Stimulated activated CD4-positive, alpha-beta T cell treated with anti-CD3 and anti-CD28 coated beads, Interleukin-12 subunit alpha, Interleukin-12 subunit beta, amount 100 ng/mL, for 4 hours (primary cell): Measurements from ENCODE around the gene SLC37A4.
"Not testable (repeated sequence)": the region's sequence is repeated elsewhere in the genome, so short reads cannot be mapped to it uniquely, and the experiment has no call there.

Experiments
- DNase-seq: peaks from one replicate; pipeline ENCODE4 v3.0.0-alpha.2; 2020

Gene SLC37A4

GRCh38 chr11:119030329-119031047 lies at the start of gene SLC37A4:
Gene SLC37A4 (minus strand): TSS chr11:119030877.
- peak; percentile 99 for DNase-seq

GRCh38 chr11:119078675-119079420 lies 48.2 kb upstream of the SLC37A4 start:
- no peak for DNase-seq

- DNase-seq = no peak
These were observed 47.2 kb upstream of the SLC37A4 start for GRCh38 chr11:119077839-119078238.

GRCh38 chr11:119067371-119068222 lies 36.9 kb upstream of the SLC37A4 start, which contains the start of gene VPS11:
Gene VPS11 (plus strand): TSS chr11:119067818. CDS start chr11:119067824, 6 bp downstream.
- DNase-seq = peak; percentile 97

- DNase-seq = no peak
These were observed 34.7 kb upstream of the SLC37A4 start for GRCh38 chr11:119065369-119065768.

GRCh38 chr11:119062779-119063178 lies 32.1 kb upstream of the SLC37A4 start:
- DNase-seq = no peak

- no peak for DNase-seq
These were observed 30.6 kb upstream of the SLC37A4 start for GRCh38 chr11:119061256-119061655.

GRCh38 chr11:119059128-119059527 lies 28.5 kb upstream of the SLC37A4 start:
- DNase-seq = not testable (repeated sequence)

GRCh38 chr11:119057000-119057769 lies 26.5 kb upstream of the SLC37A4 start, which contains the start of gene HYOU1:
Gene HYOU1 (minus strand): TSS chr11:119057205. CDS start chr11:119056160, 1,045 bp downstream.
- DNase-seq = peak; percentile 99

- DNase-seq = peak; percentile 32
These were observed 25.8 kb upstream of the SLC37A4 start for GRCh38 chr11:119056421-119056999.

GRCh38 chr11:119055901-119056300 lies 25.2 kb upstream of the SLC37A4 start:
- no peak for DNase-seq

- DNase-seq = no peak
These were observed 23.7 kb upstream of the SLC37A4 start for GRCh38 chr11:119054418-119054817.

- DNase-seq = no peak
These were observed 21.6 kb upstream of the SLC37A4 start for GRCh38 chr11:119052163-119052814.

GRCh38 chr11:119051440-119052162 lies 20.9 kb upstream of the SLC37A4 start:
- DNase-seq = no peak

GRCh38 chr11:119049081-119049480 lies 18.4 kb upstream of the SLC37A4 start:
- DNase-seq = no peak

GRCh38 chr11:119048644-119049043 lies 18.0 kb upstream of the SLC37A4 start:
- no peak for DNase-seq

GRCh38 chr11:119047205-119047604 lies 16.5 kb upstream of the SLC37A4 start:
- DNase-seq = no peak

GRCh38 chr11:119046489-119046888 lies 15.8 kb upstream of the SLC37A4 start:
- DNase-seq = no peak

- no peak for DNase-seq
These were observed 14.0 kb upstream of the SLC37A4 start for GRCh38 chr11:119044708-119045107.

GRCh38 chr11:119042927-119043326 lies 12.2 kb upstream of the SLC37A4 start:
- no peak for DNase-seq
